Measurements from ENCODE around the gene FOXD4L1. TPM values are rescaled to one million over a fixed set of nuclear protein-coding genes. Genes with fewer than 3 reads are reported as not detected.

The FOXD4L1 gene
- total RNA-seq (2022; extraction: Qiagen RNA extraction; ENCODE audit: low read depth): 0.24 to 0.56 TPM (median 0.30 TPM) in 5 replicates

DNA sequence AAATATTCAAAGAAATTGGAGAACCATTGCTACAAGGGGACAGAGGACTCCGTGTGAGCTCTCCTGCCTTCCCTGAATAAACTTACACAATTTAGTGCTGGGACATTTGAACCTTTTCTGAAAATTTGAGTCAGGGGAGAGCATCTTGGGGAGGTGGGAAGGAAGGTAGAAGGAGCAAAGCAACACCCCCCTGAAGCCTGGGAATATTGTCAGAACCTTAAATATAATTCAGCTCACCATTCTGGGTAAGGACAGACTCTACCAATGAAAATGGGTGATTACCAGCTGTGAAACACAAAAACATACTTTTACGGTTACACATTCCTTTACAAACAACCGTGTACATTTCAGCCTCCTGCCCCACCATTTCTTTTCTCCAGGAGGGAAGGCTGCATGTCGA, at the start of gene FOXD4L1:
TSS of gene FOXD4L1 (plus strand) at position 301 of the 400 bp plus-strand sequence. CDS start 592 bp downstream, outside the sequence.

Other genes starting within 250 kb of the FOXD4L1 start
- 0.65 to 1.3 TPM (median 0.95 TPM) in 5 replicates for gene PAX8, start 219.7 kb upstream of the FOXD4L1 start, total RNA-seq (2022; extraction: Qiagen RNA extraction; ENCODE audit: low read depth)
- 39.5 to 46.5 TPM (median 41.1 TPM) in 5 replicates for gene ZNG1B, start 61.0 kb upstream of the FOXD4L1 start, total RNA-seq (2022; extraction: Qiagen RNA extraction; ENCODE audit: low read depth)
- gene RABL2A, start 128.6 kb downstream of the FOXD4L1 start, total RNA-seq (2022; extraction: Qiagen RNA extraction; ENCODE audit: low read depth): 5.7 to 10.0 TPM (median 7.9 TPM) in 5 replicates

Data from A549 treated with GW870086 at 1 μM for 4 hours (cell line).